K562 (cell line): ENCODE measurements around the gene RARRES2. TPM values are rescaled to one million over a fixed set of nuclear protein-coding genes. Genes with fewer than 3 reads are reported as not detected.

Experiments
- CBFA2T2 ChIP-seq: fragments of 450-650 bp; conservative IDR thresholded peaks from 2 replicates; pipeline ENCODE4 v1.6.1; 2017; ENCODE audit warnings: mild to moderate bottlenecking
- CBFA2T3 ChIP-seq: fragments of 450-650 bp; IDR thresholded peaks from 2 replicates; pipeline ENCODE4 v1.6.1; 2017
- CBFB ChIP-seq: sonication (generic); formaldehyde crosslinking; IDR thresholded peaks from 2 replicates; pipeline ENCODE4 v1.4.0; 2020; ENCODE audit warnings: mild to moderate bottlenecking, missing genetic modification reagents
- CEBPZ ChIP-seq: fragments of 150-350 bp; IDR thresholded peaks from 2 replicates; pipeline ENCODE4 v1.6.1; 2014; ENCODE audit warnings: low read depth, mild to moderate bottlenecking, low read length, borderline replicate concordance
- CREM ChIP-seq: IDR thresholded peaks from 2 replicates; pipeline ENCODE4 v1.6.1; 2014; ENCODE audit warnings: antibody characterized with exemption, low read depth
- CXXC5 ChIP-seq: fragments of 250-450 bp; sonication (Bioruptor Pico); IDR thresholded peaks from 2 replicates; pipeline ENCODE4 v1.8.0; 2022; ENCODE audit warnings: inconsistent platforms, mild to moderate bottlenecking, moderate library complexity
- DPF2 ChIP-seq: fragments of 450-650 bp; IDR thresholded peaks from 2 replicates; pipeline ENCODE4 v1.6.1; 2016
- EP300 ChIP-seq: IDR thresholded peaks from 2 replicates; pipeline ENCODE4 v1.6.1; 2012; ENCODE audit warnings: low read length, improper control_type of control experiment
- ETV1 ChIP-seq: fragments of 450-650 bp; conservative IDR thresholded peaks from 2 replicates; pipeline ENCODE4 v1.6.1; 2016; ENCODE audit warnings: missing genetic modification characterization, control low read depth, low read depth, missing compliant biosample characterization
- HNRNPH1 ChIP-seq: fragments of 200-400 bp; formaldehyde crosslinking; optimal IDR thresholded peaks from 2 replicates; pipeline ENCODE3; 2017; ENCODE audit warnings: low read depth, mild to moderate bottlenecking, low read length, moderate library complexity
- KDM4B ChIP-seq, 2 experiments: fragments of 450-650 bp in 1 of 2; sonication (generic) in 1 of 2; IDR thresholded peaks; 2 replicates each; pipeline ENCODE4 v1.6.1; 2016 to 2017; ENCODE audit warnings: borderline replicate concordance in 2 of 2, antibody characterized with exemption in 1 of 2, low read depth in 1 of 2, mild to moderate bottlenecking in 1 of 2
- MEIS2 ChIP-seq: fragments of 450-650 bp; IDR thresholded peaks from 2 replicates; pipeline ENCODE4 v1.6.1; 2014; ENCODE audit warnings: mild to moderate bottlenecking; ENCODE audit not compliant: partially characterized antibody
- NR2F6 ChIP-seq: fragments of 450-650 bp; formaldehyde crosslinking; IDR thresholded peaks from 2 replicates; pipeline ENCODE4 v1.4.0; 2020; ENCODE audit warnings: mild to moderate bottlenecking
- PCBP1 ChIP-seq: fragments of 200-400 bp; formaldehyde crosslinking; IDR thresholded peaks from 2 replicates; pipeline ENCODE4 v1.6.1; 2018; ENCODE audit warnings: mild to moderate bottlenecking, low read depth, low read length; ENCODE audit not compliant: poor library complexity, severe bottlenecking
- PHB2 ChIP-seq: fragments of 450-650 bp; IDR thresholded peaks from 2 replicates; pipeline ENCODE4 v1.6.1; 2017; ENCODE audit warnings: low read depth
- POLR2B ChIP-seq: fragments of 450-650 bp; IDR thresholded peaks from 2 replicates; pipeline ENCODE4 v1.6.1; 2018; ENCODE audit warnings: low read depth; ENCODE audit not compliant: partially characterized antibody
- SPI1 ChIP-seq: IDR thresholded peaks from 2 replicates; pipeline ENCODE4 v1.6.1; 2011; ENCODE audit warnings: low read depth, low read length, control low read depth, borderline replicate concordance
- STAT5A ChIP-seq: IDR thresholded peaks from 2 replicates; pipeline ENCODE4 v1.6.1; 2012; ENCODE audit warnings: low read length, inconsistent platforms, borderline replicate concordance
- ZNF143 ChIP-seq: sonication (generic); formaldehyde crosslinking; IDR thresholded peaks from 2 replicates; pipeline ENCODE4 v1.9.0; 2022; ENCODE audit warnings: mild to moderate bottlenecking, missing genetic modification reagents
- polyA plus RNA-seq, 8 experiments: library from polyadenylated mRNA; depleted of rRNA in 4 of 8; stranded (reverse) in 5 of 8; unstranded in 3 of 8; fragments of >200 nt; fragmentation: Nextera tagmentation in 2 of 8; fragmentation: Illumina TruSeq in 1 of 8; extraction: Ambion mirVana in 2 of 8; extraction: Trizol in 1 of 8; gene quantifications; 2 replicates each; pipeline versions ENCODE4 v1.2.1 to v1.2.3, GENCODE V29; 2011 to 2014; ENCODE audit warnings: inconsistent platforms in 1 of 8, missing spikeins in 1 of 8
- total RNA-seq, 7 experiments: library from RNA; depleted of rRNA in 6 of 7; stranded (reverse); fragments of >200 nt in 6 of 7; fragmentation: Illumina TruSeq in 2 of 7; extraction: Trizol in 2 of 7; gene quantifications; 2 replicates each; pipeline versions ENCODE4 v1.2.1 to v1.2.3, GENCODE V29; 2011 to 2021; ENCODE audit warnings: low replicate concordance in 1 of 7
- TF ChIP-seq, protein P1 (sequence below): fragments of 250-450 bp; sonication (Bioruptor Pico); IDR thresholded peaks from 2 replicates; pipeline ENCODE4 v1.4.0; 2020
- TF ChIP-seq, protein P2 (sequence below): fragments of 250-450 bp; sonication (Bioruptor Pico); IDR thresholded peaks from 2 replicates; pipeline ENCODE4 v1.8.0; 2022; ENCODE audit warnings: moderate library complexity, mild to moderate bottlenecking, inconsistent platforms

Gene RARRES2
- total and polyA plus RNA-seq, 9 of the 15 experiments (the other 6 are each of a cell fraction or from before 2014, with no cell fraction given) = 0.11 to 1.7 (median 0.23) TPM; not detected in 6

GRCh38 chr7:150378853-150379440, 37.5 kb upstream of the RARRES2 start, which contains the start of gene ZNF775 (continued):
- no peak for TF ChIP-seq HNRNPH1
- no peak for TF ChIP-seq MEIS2
- TF ChIP-seq ZNF143 (CRISPR knock-in tag) = no peak
- peak; percentile 86 for TF ChIP-seq CXXC5 (CRISPR knock-in tag)
- TF ChIP-seq KDM4B (IDR thresholded peaks at IDR 0.05; ENCODE audit: borderline replicate concordance in 2 of 2, low read depth in 1 of 2) = no peak
- TF ChIP-seq ETV1 (tag) = no peak
- no peak for TF ChIP-seq PCBP1
- no peak for TF ChIP-seq DPF2
- TF ChIP-seq NR2F6 (CRISPR knock-in tag) = no peak
- TF ChIP-seq EP300 = no peak
- TF ChIP-seq CBFA2T2 = 0 out of 2 replicates have a peak, but pooled peaks have one; percentile 14
- TF ChIP-seq, protein P1, sequence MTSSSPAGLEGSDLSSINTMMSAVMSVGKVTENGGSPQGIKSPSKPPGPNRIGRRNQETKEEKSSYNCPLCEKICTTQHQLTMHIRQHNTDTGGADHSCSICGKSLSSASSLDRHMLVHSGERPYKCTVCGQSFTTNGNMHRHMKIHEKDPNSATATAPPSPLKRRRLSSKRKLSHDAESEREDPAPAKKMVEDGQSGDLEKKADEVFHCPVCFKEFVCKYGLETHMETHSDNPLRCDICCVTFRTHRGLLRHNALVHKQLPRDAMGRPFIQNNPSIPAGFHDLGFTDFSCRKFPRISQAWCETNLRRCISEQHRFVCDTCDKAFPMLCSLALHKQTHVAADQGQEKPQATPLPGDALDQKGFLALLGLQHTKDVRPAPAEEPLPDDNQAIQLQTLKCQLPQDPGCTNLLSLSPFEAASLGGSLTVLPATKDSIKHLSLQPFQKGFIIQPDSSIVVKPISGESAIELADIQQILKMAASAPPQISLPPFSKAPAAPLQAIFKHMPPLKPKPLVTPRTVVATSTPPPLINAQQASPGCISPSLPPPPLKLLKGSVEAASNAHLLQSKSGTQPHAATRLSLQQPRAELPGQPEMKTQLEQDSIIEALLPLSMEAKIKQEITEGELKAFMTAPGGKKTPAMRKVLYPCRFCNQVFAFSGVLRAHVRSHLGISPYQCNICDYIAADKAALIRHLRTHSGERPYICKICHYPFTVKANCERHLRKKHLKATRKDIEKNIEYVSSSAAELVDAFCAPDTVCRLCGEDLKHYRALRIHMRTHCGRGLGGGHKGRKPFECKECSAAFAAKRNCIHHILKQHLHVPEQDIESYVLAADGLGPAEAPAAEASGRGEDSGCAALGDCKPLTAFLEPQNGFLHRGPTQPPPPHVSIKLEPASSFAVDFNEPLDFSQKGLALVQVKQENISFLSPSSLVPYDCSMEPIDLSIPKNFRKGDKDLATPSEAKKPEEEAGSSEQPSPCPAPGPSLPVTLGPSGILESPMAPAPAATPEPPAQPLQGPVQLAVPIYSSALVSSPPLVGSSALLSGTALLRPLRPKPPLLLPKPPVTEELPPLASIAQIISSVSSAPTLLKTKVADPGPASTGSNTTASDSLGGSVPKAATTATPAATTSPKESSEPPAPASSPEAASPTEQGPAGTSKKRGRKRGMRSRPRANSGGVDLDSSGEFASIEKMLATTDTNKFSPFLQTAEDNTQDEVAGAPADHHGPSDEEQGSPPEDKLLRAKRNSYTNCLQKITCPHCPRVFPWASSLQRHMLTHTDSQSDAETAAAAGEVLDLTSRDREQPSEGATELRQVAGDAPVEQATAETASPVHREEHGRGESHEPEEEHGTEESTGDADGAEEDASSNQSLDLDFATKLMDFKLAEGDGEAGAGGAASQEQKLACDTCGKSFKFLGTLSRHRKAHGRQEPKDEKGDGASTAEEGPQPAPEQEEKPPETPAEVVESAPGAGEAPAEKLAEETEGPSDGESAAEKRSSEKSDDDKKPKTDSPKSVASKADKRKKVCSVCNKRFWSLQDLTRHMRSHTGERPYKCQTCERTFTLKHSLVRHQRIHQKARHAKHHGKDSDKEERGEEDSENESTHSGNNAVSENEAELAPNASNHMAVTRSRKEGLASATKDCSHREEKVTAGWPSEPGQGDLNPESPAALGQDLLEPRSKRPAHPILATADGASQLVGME (CRISPR knock-in tag) = no peak
- no peak for TF ChIP-seq PHB2
- no peak for TF ChIP-seq SPI1
- TF ChIP-seq CREM = no peak
- no peak for TF ChIP-seq CBFA2T3
- no peak for TF ChIP-seq STAT5A
- TF ChIP-seq POLR2B = peak; percentile 76
- peak; percentile 87 for TF ChIP-seq CEBPZ
- TF ChIP-seq, protein P2, sequence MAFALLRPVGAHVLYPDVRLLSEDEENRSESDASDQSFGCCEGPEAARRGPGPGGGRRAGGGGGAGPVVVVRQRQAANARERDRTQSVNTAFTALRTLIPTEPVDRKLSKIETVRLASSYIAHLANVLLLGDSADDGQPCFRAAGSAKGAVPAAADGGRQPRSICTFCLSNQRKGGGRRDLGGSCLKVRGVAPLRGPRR = no peak
- TF ChIP-seq CBFB (CRISPR knock-in tag) = no peak
